CD14-positive monocyte (primary cell): Measurements from ENCODE around the gene LRRK1. TPM values are rescaled to one million over a fixed set of nuclear protein-coding genes. Genes with fewer than 3 reads are reported as not detected.

Source experiments
- DNase-seq, 3 donors: peaks; one replicate each; pipeline ENCODE4 v3.0.0-alpha.2; 2011 to 2022
- H2AFZ ChIP-seq: 2 replicates; pipeline ENCODE4 v1.6.0; 2012; ENCODE audit warnings: mild to moderate bottlenecking, low read depth, low read length, inconsistent platforms; ENCODE audit not compliant: insufficient read depth, poor library complexity, severe bottlenecking
- H3K27ac ChIP-seq, 2 donors: 1 replicate in 1 of 2; 2 replicates in 1 of 2; pipeline ENCODE4 v1.5.1; 2012 to 2013; ENCODE audit warnings: low read length in 2 of 2, control low read depth in 1 of 2, inconsistent platforms in 1 of 2, low read depth in 1 of 2, mild to moderate bottlenecking in 1 of 2
- H3K27me3 ChIP-seq, 2 donors: one replicate each; pipeline versions ENCODE4 v1.6.0 to v1.6.1; 2011 to 2013; ENCODE audit warnings: low read length in 2 of 2; ENCODE audit not compliant: control insufficient read depth in 2 of 2, insufficient read depth in 2 of 2
- H3K36me3 ChIP-seq, 2 donors: replicated peaks in 1 of 2; 1 replicate in 1 of 2; 2 replicates in 1 of 2; pipeline versions ENCODE4 v1.5.1 to v1.6.1; 2012 to 2013; ENCODE audit warnings: low read length in 2 of 2, control low read depth in 1 of 2, inconsistent platforms in 1 of 2, mild to moderate bottlenecking in 1 of 2; ENCODE audit not compliant: insufficient read depth in 2 of 2, control insufficient read depth in 1 of 2
- H3K4me1 ChIP-seq, 2 donors: 1 replicate in 1 of 2; 2 replicates in 1 of 2; pipeline versions ENCODE4 v1.5.1 to v1.6.1; 2012 to 2013; ENCODE audit warnings: low read length in 2 of 2, control low read depth in 1 of 2, inconsistent platforms in 1 of 2, mild to moderate bottlenecking in 1 of 2, moderate library complexity in 1 of 2; ENCODE audit not compliant: insufficient read depth in 2 of 2, control insufficient read depth in 1 of 2
- H3K4me2 ChIP-seq: replicated peaks from 2 replicates; pipeline ENCODE3; 2012; ENCODE audit warnings: low read length, moderate library complexity, mild to moderate bottlenecking; ENCODE audit not compliant: poor library complexity, severe bottlenecking; ENCODE audit errors: extremely low read depth
- H3K4me3 ChIP-seq, 3 experiments: fragments of 200-600 bp in 1 of 3; sonication (generic) in 1 of 3; replicated peaks in 1 of 3; 1 replicate in 2 of 3; 2 replicates in 1 of 3; pipeline ENCODE4 v1.5.1; 2011 to 2013; ENCODE audit warnings: low read length in 3 of 3, mild to moderate bottlenecking in 3 of 3, control low read depth in 2 of 3, low read depth in 2 of 3, inconsistent platforms in 1 of 3, moderate library complexity in 1 of 3
- H3K79me2 ChIP-seq: 2 replicates; pipeline ENCODE4 v1.6.0; 2012; ENCODE audit warnings: mild to moderate bottlenecking, control low read depth, inconsistent platforms, low read length, moderate library complexity; ENCODE audit not compliant: insufficient read depth
- H3K9ac ChIP-seq: 2 replicates; pipeline ENCODE4 v1.6.0; 2017; ENCODE audit warnings: low read length, mild to moderate bottlenecking; ENCODE audit not compliant: insufficient read depth, poor library complexity, severe bottlenecking
- H3K9me3 ChIP-seq, 2 donors: replicated peaks in 1 of 2; 1 replicate in 1 of 2; 2 replicates in 1 of 2; pipeline versions ENCODE4 v1.5.1 to v1.6.1; 2012 to 2013; ENCODE audit warnings: low read length in 2 of 2, control low read depth in 1 of 2; ENCODE audit not compliant: control insufficient read depth in 1 of 2, insufficient read depth in 1 of 2
- H4K20me1 ChIP-seq: 2 replicates; pipeline ENCODE4 v1.6.0; 2012; ENCODE audit warnings: mild to moderate bottlenecking, low read length, control low read depth, moderate library complexity; ENCODE audit not compliant: insufficient read depth
- H3K27ac Mint-ChIP-seq, 7 donors: one replicate each; pipeline ENCODE4 v1.8.0; 2020; ENCODE audit warnings: mild to moderate bottlenecking in 7 of 7, mixed read lengths in 7 of 7, moderate library complexity in 6 of 7, inconsistent platforms in 2 of 7
- H3K27me3 Mint-ChIP-seq, 3 donors: one replicate each; pipeline ENCODE4 v1.8.0; 2021 to 2022; ENCODE audit warnings: low read depth in 3 of 3, mild to moderate bottlenecking in 3 of 3, mixed read lengths in 3 of 3, moderate library complexity in 3 of 3, inconsistent platforms in 1 of 3
- H3K36me3 Mint-ChIP-seq, 2 donors: one replicate each; pipeline ENCODE4 v1.8.0; 2020; ENCODE audit warnings: mixed read lengths in 2 of 2, inconsistent platforms in 1 of 2, mild to moderate bottlenecking in 1 of 2
- H3K4me1 Mint-ChIP-seq: one replicate; pipeline ENCODE4 v1.8.0; 2020; ENCODE audit warnings: mild to moderate bottlenecking, mixed read lengths
- H3K4me3 Mint-ChIP-seq, 2 donors: one replicate each; pipeline ENCODE4 v1.8.0; 2020; ENCODE audit warnings: mild to moderate bottlenecking in 2 of 2, mixed read lengths in 2 of 2, moderate library complexity in 1 of 2
- H3K9me3 Mint-ChIP-seq, 7 donors: one replicate each; pipeline ENCODE4 v1.8.0; 2020 to 2022; ENCODE audit warnings: mixed read lengths in 7 of 7, mild to moderate bottlenecking in 6 of 7, moderate library complexity in 6 of 7, inconsistent platforms in 2 of 7
- WGBS: methylation state at CpG from one replicate; pipeline ENCODE4 v1.1.5; 2013; ENCODE audit warnings: missing lambda C conversion rate; ENCODE audit not compliant: insufficient coverage; 5-methylcytosine and 5-hydroxymethylcytosine counted together
- intact Hi-C, 2 donors: fragments of 100-400 bp; cut with micrococcal nuclease; formaldehyde crosslinking; loops; one replicate each; pipeline versions ENCODE4 v1.15.0 to v1.15.1; 2023
- polyA plus RNA-seq, 3 donors: library from polyadenylated mRNA; depleted of rRNA in 1 of 3; unstranded in 2 of 3; stranded (reverse) in 1 of 3; fragments of 300-500 nt in 2 of 3; fragments of >200 nt in 1 of 3; fragmentation: Illumina TruSeq in 2 of 3; gene quantifications; 1 replicate in 2 of 3; 2 replicates in 1 of 3; pipeline ENCODE4 v1.2.3, GENCODE V29; 2012 to 2021
- TF ChIP-seq, protein P1 (sequence below): fragments of 200-600 bp; IDR thresholded peaks from one replicate; pipeline ENCODE4 v1.8.0; 2022; ENCODE audit warnings: antibody characterized with exemption, mild to moderate bottlenecking

Gene LRRK1
- polyA plus RNA-seq, 3 donors, result 1.7 to 18.9 (median 5.4) TPM

DNA sequence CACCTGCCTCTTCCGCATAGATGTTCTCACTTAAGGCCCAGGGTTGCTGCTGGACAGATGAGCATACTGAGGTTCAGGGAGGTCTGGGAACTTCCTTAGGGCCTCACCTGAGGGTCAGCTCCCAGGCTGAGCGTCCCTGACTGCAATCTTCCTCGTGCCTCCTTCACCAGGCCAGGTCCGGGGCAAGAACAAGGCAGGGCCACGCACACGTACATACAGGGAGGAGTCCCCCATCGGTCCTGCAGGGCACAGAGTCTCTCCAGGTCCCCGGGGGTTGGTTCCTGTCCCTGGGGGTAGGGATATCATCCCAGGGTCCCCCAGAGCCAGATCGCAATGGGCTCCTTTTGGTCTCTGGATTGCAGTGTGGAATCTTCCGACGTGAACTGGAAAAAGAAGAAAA lies 130.1 kb downstream of the LRRK1 start:
- Mint-ChIP-seq H3K27me3 (peaks cover 3 to 15% (median 6%) of the 10 kb centered on the region in 3 donors), H3K36me3 (peaks cover 94 to 100% of the 10 kb centered on the region in 2 donors), H3K9me3 (no peaks in the 10 kb centered on the region), H3K4me3 (no peak overlapping the region), H3K4me1 (no peaks in the 10 kb centered on the region), H3K27ac (no peak overlapping the region)
- Histone ChIP-seq H3K36me3 (peaks cover 95 to 100% of the 10 kb centered on the region in 2 donors), H3K27me3 (peaks cover 0 to 4% of the 10 kb centered on the region in 2 donors), H3K9ac (no peak overlapping the region), H2AFZ (no peak overlapping the region), H3K9me3 (no peaks in the 10 kb centered on the region), H3K4me2 (no peak overlapping the region), H4K20me1 (no peaks in the 10 kb centered on the region), H3K27ac (no peak overlapping the region), H3K4me3 (no peak overlapping the region), H3K79me2 (no peaks in the 10 kb centered on the region), H3K4me1 (no peaks in the 10 kb centered on the region)
- TF ChIP-seq, protein P1, sequence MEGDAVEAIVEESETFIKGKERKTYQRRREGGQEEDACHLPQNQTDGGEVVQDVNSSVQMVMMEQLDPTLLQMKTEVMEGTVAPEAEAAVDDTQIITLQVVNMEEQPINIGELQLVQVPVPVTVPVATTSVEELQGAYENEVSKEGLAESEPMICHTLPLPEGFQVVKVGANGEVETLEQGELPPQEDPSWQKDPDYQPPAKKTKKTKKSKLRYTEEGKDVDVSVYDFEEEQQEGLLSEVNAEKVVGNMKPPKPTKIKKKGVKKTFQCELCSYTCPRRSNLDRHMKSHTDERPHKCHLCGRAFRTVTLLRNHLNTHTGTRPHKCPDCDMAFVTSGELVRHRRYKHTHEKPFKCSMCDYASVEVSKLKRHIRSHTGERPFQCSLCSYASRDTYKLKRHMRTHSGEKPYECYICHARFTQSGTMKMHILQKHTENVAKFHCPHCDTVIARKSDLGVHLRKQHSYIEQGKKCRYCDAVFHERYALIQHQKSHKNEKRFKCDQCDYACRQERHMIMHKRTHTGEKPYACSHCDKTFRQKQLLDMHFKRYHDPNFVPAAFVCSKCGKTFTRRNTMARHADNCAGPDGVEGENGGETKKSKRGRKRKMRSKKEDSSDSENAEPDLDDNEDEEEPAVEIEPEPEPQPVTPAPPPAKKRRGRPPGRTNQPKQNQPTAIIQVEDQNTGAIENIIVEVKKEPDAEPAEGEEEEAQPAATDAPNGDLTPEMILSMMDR, result no peak
- intact Hi-C loops, result no loop called here
- DNase-seq, result no peak
- 97% methylated on average over 8 of the region's 11 CpGs for WGBS

DNA sequence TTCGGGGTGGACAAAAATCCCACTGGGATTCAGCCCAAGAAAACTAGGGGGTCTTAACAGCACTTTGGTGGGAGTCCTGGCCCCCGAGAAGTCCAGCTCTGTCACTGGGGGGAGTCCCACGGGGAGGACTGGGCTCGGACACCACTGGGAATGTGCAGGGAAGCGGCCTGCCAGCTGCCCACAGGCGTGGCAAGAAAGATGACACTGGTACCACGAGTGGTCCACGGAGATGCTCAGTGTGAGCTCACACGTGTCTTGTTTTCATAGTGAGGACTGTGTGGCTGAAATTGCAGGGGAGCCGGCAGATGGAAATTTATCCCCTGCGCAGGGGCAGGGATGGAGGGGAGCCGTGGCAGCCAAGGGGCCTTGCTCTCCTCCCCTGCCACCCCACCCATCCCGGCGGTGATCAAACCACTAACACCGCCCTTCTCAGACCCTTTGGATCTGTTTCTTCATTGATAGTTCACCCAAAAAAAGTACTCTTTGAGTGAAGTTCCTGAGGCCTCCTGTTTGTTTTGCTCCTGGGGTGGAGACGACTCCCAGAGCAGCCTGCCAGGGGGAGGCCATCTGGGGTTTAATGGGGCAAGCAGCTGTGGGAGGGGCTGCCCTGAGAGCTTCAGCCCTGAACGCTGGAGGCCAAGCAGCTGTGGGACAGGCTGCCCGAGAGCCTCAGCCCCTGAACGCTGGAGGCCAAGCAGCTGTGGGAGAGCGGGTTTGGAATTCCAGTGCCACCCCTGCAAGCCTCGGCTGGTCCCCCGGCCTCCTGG lies 130.9 kb downstream of the LRRK1 start:
- Histone ChIP-seq H2AFZ (no peak overlapping the region), H4K20me1 (no peaks in the 10 kb centered on the region), H3K4me3 (no peak overlapping the region), H3K27me3 (no peaks in the 10 kb centered on the region), H3K36me3 (peaks cover 92 to 100% of the 10 kb centered on the region in 2 donors), H3K79me2 (no peaks in the 10 kb centered on the region), H3K4me1 (no peaks in the 10 kb centered on the region), H3K9ac (no peak overlapping the region), H3K4me2 (no peak overlapping the region), H3K27ac (no peak overlapping the region), H3K9me3 (no peaks in the 10 kb centered on the region)
- Mint-ChIP-seq H3K4me1 (no peaks in the 10 kb centered on the region), H3K27ac (no peak overlapping the region), H3K4me3 (no peak overlapping the region), H3K9me3 (no peaks in the 10 kb centered on the region), H3K36me3 (peaks cover 94 to 100% of the 10 kb centered on the region in 2 donors), H3K27me3 (peaks cover 2 to 10% (median 3%) of the 10 kb centered on the region in 3 donors)
- intact Hi-C loops, result no loop called here
- DNase-seq, result no peak
- 98% methylated on average over 16 of the region's 22 CpGs for WGBS
- TF ChIP-seq, protein P1, result no peak
